Nephron progenitor cell (in vitro differentiated cells): ENCODE measurements around the gene CNTNAP2.

Experiments
- DNase-seq: peaks from one replicate; pipeline ENCODE4 v3.0.0; 2021
- H3K27ac Mint-ChIP-seq: 2 replicates; pipeline ENCODE4 v1.8.0; 2021; ENCODE audit warnings: mild to moderate bottlenecking, moderate library complexity, mixed read lengths
- H3K27me3 Mint-ChIP-seq: 2 replicates; pipeline ENCODE4 v1.8.0; 2021; ENCODE audit warnings: mild to moderate bottlenecking, low read depth, mixed read lengths; ENCODE audit not compliant: poor library complexity
- H3K36me3 Mint-ChIP-seq: 2 replicates; pipeline ENCODE4 v1.8.0; 2021; ENCODE audit warnings: low read depth, mixed read lengths
- H3K4me1 Mint-ChIP-seq: 2 replicates; pipeline ENCODE4 v1.8.0; 2021; ENCODE audit warnings: mixed read lengths
- H3K4me3 Mint-ChIP-seq: 2 replicates; pipeline ENCODE4 v1.8.0; 2021; ENCODE audit warnings: mild to moderate bottlenecking, moderate library complexity, mixed read lengths
- H3K9me3 Mint-ChIP-seq: 2 replicates; pipeline ENCODE4 v1.8.0; 2021; ENCODE audit warnings: mild to moderate bottlenecking, moderate library complexity, mixed read lengths
- TF ChIP-seq, protein P1 (sequence below): fragments of 200-600 bp; sonication (generic); IDR thresholded peaks from 2 replicates; pipeline ENCODE4 v1.5.0; 2021; ENCODE audit warnings: antibody characterized with exemption

Gene CNTNAP2

DNA sequence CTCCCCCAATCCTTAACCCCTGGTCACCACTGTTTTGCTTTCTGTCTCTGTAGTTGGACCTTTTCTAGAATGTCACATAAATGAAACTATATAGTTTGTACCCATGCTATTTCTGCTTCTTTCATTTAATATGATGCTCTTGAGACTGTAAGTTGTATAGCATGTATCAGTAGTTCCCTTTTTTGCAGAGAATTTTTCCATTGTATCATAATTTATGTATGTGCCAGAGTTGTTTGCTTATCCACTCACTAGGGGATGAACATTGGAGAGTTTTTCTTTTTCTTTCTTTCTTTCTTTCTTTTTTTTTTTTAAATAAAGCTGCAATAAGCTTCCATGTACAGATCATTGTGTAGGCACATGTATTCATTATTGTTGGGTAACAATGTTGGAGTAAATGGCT, 544.8 kb downstream of the CNTNAP2 start:
- peaks cover 6% of the 10 kb centered on the region for H3K9me3 Mint-ChIP-seq
- DNase-seq = no peak
- H3K4me1 Mint-ChIP-seq = peaks cover 20% of the 10 kb centered on the region
- no peak overlapping the region for H3K27ac Mint-ChIP-seq
- TF ChIP-seq, protein P1, sequence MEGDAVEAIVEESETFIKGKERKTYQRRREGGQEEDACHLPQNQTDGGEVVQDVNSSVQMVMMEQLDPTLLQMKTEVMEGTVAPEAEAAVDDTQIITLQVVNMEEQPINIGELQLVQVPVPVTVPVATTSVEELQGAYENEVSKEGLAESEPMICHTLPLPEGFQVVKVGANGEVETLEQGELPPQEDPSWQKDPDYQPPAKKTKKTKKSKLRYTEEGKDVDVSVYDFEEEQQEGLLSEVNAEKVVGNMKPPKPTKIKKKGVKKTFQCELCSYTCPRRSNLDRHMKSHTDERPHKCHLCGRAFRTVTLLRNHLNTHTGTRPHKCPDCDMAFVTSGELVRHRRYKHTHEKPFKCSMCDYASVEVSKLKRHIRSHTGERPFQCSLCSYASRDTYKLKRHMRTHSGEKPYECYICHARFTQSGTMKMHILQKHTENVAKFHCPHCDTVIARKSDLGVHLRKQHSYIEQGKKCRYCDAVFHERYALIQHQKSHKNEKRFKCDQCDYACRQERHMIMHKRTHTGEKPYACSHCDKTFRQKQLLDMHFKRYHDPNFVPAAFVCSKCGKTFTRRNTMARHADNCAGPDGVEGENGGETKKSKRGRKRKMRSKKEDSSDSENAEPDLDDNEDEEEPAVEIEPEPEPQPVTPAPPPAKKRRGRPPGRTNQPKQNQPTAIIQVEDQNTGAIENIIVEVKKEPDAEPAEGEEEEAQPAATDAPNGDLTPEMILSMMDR = no peak
- no peaks in the 10 kb centered on the region for H3K27me3 Mint-ChIP-seq
- H3K4me3 Mint-ChIP-seq = no peak overlapping the region
- no peaks in the 10 kb centered on the region for H3K36me3 Mint-ChIP-seq

GRCh38 chr7:146661929-146662328, 545.3 kb downstream of the CNTNAP2 start:
- TF ChIP-seq, protein P1 = no peak
- peaks cover 15% of the 10 kb centered on the region for H3K4me1 Mint-ChIP-seq
- no peak overlapping the region for H3K27ac Mint-ChIP-seq
- H3K27me3 Mint-ChIP-seq = no peaks in the 10 kb centered on the region
- no peaks in the 10 kb centered on the region for H3K36me3 Mint-ChIP-seq
- H3K4me3 Mint-ChIP-seq = no peak overlapping the region
- peaks cover 11% of the 10 kb centered on the region for H3K9me3 Mint-ChIP-seq
- DNase-seq = no peak

DNA sequence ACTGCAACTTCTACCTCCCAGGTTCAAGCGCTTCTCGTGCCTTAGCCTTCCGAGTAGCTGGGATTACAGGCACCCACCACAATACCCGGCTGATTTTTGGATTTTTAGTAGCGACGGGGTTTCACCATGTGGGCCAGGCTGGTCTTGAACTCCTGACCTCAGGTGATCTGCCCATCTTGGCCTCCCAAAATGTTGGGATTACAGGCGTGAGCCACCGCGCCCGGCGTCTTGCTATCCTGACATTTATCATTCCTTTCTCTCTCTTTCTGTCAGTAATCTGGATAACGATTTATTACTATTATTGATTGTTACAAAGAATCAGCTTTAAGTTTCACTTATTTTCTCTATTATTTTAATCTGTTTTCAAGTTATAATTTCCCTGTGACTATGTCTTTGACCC, 548.4 kb downstream of the CNTNAP2 start:
- TF ChIP-seq, protein P1 = no peak
- no peaks in the 10 kb centered on the region for H3K27me3 Mint-ChIP-seq
- no peak overlapping the region for H3K4me3 Mint-ChIP-seq
- H3K9me3 Mint-ChIP-seq = peaks cover 24% of the 10 kb centered on the region
- DNase-seq = no peak
- no peaks in the 10 kb centered on the region for H3K36me3 Mint-ChIP-seq
- H3K4me1 Mint-ChIP-seq = peaks cover 7% of the 10 kb centered on the region
- no peak overlapping the region for H3K27ac Mint-ChIP-seq

GRCh38 chr7:146670532-146670931, 553.9 kb downstream of the CNTNAP2 start:
- no peaks in the 10 kb centered on the region for H3K4me1 Mint-ChIP-seq
- no peak for DNase-seq
- TF ChIP-seq, protein P1 = no peak
- H3K27ac Mint-ChIP-seq = no peak overlapping the region
- no peaks in the 10 kb centered on the region for H3K27me3 Mint-ChIP-seq
- H3K4me3 Mint-ChIP-seq = no peak overlapping the region
- peaks cover 24% of the 10 kb centered on the region for H3K9me3 Mint-ChIP-seq
- H3K36me3 Mint-ChIP-seq = no peaks in the 10 kb centered on the region

GRCh38 chr7:146681487-146681886, 564.9 kb downstream of the CNTNAP2 start:
- TF ChIP-seq, protein P1 = no peak
- peaks cover 4% of the 10 kb centered on the region for H3K27me3 Mint-ChIP-seq
- no peaks in the 10 kb centered on the region for H3K4me1 Mint-ChIP-seq
- H3K36me3 Mint-ChIP-seq = no peaks in the 10 kb centered on the region
- DNase-seq = no peak
- H3K4me3 Mint-ChIP-seq = no peak overlapping the region
- H3K9me3 Mint-ChIP-seq = no peaks in the 10 kb centered on the region
- H3K27ac Mint-ChIP-seq = no peak overlapping the region

GRCh38 chr7:146683439-146683838, 566.8 kb downstream of the CNTNAP2 start:
- Mint-ChIP-seq H3K27ac (no peak overlapping the region), H3K27me3 (no peaks in the 10 kb centered on the region), H3K36me3 (no peaks in the 10 kb centered on the region), H3K4me1 (no peaks in the 10 kb centered on the region), H3K4me3 (no peak overlapping the region), H3K9me3 (no peaks in the 10 kb centered on the region)
- TF ChIP-seq, protein P1 = no peak
- DNase-seq = no peak
